ENCODE measurements around the gene CD46.

GRCh38 chr1:207815913-207816291, 64.0 kb downstream of the CD46 start:
- no peak for TF ChIP-seq CTCF (IDR thresholded peaks at IDR 0.05)
- TF ChIP-seq EZH2 (IDR thresholded peaks at IDR 0.05; ENCODE audit: borderline replicate concordance, insufficient read depth, low read depth, low read length, poor library complexity, severe bottlenecking) = no peak
